ENCODE results near the gene EIF4E1B. TPM values are rescaled to one million over a fixed set of nuclear protein-coding genes. Genes with fewer than 3 reads are reported as not detected.

The EIF4E1B gene
- total RNA-seq, 2 experiments from 2014 or later: not detected

DNA sequence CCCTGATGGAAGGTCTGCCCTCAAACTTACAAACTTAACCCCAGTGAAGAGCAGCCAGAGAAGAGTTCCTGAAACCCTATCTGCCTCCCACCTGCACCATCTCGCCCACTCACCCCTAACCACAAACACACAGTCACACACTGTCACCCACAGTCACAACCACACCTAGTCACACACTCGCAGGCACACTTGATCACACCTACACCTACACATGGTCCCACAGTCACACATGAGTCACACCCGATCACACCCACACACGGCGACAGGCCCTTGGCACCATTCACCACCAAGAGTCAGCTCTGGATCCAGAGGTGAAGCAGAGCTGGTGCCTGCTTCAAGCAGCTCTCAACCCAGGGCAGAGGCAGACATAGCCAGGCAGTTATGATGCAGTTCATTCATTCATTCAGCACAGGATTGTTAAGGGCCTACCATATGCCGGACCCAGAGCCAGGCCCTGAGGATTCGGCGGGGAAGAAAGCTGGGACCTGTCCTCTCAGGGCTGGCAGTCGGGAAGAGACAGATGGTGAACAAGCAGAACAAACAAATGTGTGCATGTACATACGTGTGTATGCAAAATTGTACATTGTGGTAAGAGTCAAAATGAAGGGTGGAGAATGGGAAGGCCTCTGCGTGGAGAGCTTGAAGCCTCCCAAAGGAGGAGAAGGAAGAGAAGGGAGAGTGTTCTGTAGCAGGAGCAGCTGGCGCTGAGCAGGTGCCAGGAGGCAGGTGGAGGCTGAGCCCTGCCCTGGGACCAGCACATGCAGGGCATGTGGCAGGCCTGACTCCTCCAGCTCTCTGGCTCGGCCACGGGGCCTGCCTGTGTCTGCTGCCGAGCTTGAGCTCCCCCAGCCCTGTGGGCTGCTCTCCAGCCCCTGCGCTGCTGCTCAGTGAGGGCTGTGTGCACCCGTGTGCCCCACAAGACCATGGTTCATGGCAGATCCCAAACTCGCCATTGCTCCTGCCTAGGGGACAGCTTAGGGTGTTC is 23.2 kb downstream of the EIF4E1B start:
- ChIA-PET CTCF (interaction anchor here (0.5 to 1.9 kb wide), 3 partner anchors 23 to 54 kb away, joined by 3 to 4 read pairs (median 3); partner anchors contain the start of genes EIF4E1B and SNCB), POLR2A (no interaction called here)

DNA sequence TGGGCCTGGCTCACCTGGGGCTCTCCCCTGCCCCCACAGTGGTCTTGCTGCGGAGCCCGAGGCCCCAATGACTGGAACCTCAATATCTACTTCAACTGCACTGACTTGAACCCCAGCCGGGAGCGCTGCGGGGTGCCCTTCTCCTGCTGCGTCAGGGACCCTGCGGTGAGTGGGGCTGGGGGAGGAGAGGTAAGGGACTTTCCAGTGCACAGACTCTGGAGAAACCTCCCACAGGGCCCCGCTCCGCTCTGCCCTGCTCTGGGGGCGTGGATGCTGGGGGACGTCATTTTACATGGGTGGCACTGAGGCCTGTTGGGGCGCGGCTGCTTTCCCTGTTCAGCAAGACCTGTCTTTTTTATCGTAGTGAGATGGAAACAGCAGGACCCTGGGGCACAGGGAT is 24.4 kb downstream of the EIF4E1B start:
- POLR2A ChIA-PET: no interaction called here

DNA sequence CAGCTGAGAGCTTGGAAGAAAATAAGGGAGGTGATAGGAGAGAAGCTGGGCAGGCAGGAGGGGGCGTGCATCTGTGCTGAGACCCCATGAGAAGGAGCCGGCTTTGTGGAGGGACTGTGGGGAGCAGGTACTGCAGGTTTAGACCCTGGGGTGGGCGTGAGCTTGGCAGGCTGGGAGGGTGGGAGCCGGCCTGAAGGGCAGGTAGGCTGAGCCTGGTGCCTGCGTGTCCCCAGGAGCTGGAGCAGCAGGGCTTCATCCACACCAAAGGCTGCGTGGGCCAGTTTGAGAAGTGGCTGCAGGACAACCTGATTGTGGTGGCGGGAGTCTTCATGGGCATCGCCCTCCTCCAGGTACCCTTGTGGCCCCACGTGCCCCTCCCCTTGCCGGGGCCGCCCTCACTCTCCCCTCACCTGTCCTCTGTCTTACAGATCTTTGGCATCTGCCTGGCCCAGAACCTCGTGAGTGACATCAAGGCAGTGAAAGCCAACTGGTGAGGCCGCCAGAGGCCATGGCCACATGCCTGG is 26.1 kb downstream of the EIF4E1B start:
- POLR2A ChIA-PET: no interaction called here
- CTCF ChIA-PET: no interaction called here

More for the DNA sequence above, 24.4 kb downstream of the EIF4E1B start:
- CTCF ChIA-PET: no interaction called here

DNA sequence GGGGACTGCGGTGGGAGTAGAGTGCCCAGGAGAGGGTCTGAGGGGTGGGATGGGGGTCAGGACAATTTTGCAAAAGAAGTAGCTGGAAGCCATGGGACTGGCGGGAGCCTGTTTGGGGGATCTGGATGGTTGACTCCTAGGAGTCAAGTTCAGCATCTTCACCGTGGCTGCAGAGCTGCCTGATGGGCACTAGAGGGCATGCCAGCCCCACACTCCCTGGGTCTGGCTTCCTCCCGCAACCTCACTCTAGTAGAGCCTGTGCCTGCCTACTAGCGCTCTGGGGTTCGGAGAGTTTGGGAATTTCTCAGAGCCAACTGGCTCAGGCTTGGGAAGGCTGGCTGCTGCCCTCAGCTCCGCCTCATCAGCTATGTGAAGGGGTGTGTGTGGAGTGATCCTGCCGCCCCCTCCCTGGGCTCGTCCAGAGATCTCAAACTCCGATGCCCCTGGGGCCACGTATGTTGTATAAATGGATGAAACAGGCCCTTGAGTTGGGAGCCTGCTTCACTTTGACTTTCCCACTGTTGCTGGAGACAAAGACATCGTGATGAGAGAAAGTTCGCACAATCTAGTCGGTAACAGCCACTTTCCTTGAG is 27.6 kb downstream of the EIF4E1B start:
- ChIA-PET POLR2A (interaction anchor here (0.9 kb wide), 1 partner anchor 11 kb away, joined by 3 read pairs; the partner anchor contains the start of gene TSPAN17), CTCF (interaction anchor here (0.5 to 2.6 kb wide), 17 partner anchors 10 to 370 kb away, joined by 3 to 5 read pairs (median 3); partner anchors contain the start of genes EIF4E1B and SNCB)

DNA sequence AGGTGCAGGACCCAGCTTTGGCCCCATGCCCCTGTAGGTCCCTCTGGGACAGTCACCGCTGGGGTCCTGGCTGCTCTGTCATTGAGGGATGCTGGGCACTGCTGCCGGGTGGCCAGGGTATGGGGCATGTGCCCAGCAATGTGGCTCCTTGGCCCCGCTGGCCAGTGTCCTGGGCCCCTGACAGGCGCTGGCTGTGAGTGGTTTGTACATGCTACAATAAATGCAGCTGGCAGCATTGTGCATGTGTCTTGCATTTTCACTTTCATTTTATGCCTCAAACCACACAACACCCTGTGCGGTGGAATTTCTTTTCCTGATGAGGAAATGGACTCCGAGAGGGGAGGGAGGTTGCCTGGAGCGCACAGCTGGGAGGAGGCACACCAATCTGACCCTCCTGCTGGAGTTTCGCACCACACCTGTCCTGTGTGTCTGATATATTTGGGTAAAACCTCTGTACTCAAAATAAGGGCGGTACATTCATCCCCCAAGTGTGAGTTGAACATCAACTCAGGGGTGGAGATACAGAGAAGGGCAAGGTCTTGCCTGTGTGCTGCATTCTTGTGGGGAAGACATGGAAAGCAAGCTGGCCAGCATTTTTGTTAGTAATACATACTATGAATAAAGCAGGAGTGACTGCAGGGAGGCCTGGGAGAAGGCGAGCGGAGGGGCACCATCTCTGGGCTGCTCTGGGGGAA is 28.5 kb downstream of the EIF4E1B start:
- POLR2A ChIA-PET: interaction anchor here (0.9 kb wide), 1 partner anchor 12 kb away, joined by 3 read pairs; the partner anchor contains the start of gene TSPAN17
- CTCF ChIA-PET: interaction anchor here (0.5 to 2.6 kb wide), 12 partner anchors 11 to 413 kb away, joined by 3 to 27 read pairs (median 4); partner anchors contain the start of genes EIF4E1B, SNCB and TSPAN17

DNA sequence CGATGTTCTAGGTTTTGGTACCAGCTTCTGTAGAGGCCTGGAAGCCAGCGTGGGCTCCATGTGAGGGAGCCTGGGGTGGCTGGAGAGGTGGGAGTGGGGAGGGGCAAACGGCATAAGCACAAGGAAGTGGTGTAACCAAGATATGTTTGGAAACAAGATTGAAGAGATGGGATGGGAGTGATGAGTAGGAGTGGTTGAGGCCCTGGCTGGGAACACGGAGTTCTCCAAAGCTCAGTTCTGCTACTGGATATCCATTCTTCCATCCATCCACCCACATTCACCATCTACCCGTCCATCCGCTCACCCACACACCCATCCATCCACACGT is 29.0 kb downstream of the EIF4E1B start:
- ChIA-PET POLR2A (no interaction called here), CTCF (interaction anchor here (0.7 to 2.6 kb wide), 4 partner anchors 12 to 412 kb away, joined by 3 to 27 read pairs (median 4); partner anchors contain the start of genes EIF4E1B, SNCB and TSPAN17)

DNA sequence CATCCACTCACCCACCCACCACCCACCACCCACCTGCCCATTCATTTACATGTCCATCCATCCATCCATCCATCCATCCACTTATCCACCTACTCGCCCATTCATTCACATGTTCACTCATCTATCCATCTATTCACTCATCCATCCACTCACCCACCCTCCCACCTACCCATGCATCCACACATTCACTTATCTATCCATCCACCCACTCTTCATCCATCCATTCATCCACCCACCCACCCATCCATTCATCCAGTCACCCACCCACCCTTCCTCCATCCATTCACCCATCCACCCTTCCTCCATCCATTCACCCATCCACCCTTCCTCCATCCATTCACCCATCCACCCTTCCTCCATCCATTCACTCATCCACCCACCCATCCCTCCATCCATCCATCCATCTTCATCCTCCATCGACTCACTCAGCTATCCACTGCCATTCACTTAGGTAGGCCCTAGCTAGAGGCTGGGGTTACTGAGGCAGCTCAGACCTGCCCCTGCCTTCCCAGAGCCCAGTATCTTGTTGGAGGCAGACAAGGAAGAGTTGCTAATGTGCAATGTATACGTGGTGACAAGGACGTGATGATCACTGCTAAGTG is 29.5 kb downstream of the EIF4E1B start:
- ChIA-PET POLR2A (interaction anchor here (0.5 to 1.3 kb wide), 4 partner anchors 10 to 367 kb away, joined by 3 to 9 read pairs (median 3); partner anchors contain the start of gene TSPAN17), CTCF (interaction anchor here (0.7 to 2.6 kb wide), 23 partner anchors 9 to 454 kb away, joined by 3 to 27 read pairs (median 4); partner anchors contain the start of genes EIF4E1B, SNCB and TSPAN17)

DNA sequence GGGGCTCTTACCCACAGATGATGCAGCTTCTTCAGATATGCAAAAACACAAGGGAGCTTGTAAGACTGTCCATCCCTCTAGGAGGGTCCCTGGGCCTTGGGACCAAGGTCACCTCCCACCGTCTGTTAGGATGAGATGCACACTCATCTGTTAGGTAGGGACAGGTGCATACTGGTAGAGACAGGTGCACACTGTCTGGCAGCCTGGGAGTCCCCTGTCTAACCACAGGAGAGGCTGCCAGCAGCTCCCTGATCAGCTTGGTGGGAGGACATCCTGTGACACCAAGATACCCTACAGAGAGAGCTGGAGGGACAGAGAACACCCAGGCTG is 30.0 kb downstream of the EIF4E1B start:
- ChIA-PET POLR2A (interaction anchor here (0.5 to 1.3 kb wide), 4 partner anchors 10 to 367 kb away, joined by 3 to 9 read pairs (median 3); partner anchors contain the start of gene TSPAN17), CTCF (interaction anchor here (0.7 to 2.4 kb wide), 24 partner anchors 9 to 453 kb away, joined by 3 to 27 read pairs (median 4); partner anchors contain the start of gene TSPAN17)

DNA sequence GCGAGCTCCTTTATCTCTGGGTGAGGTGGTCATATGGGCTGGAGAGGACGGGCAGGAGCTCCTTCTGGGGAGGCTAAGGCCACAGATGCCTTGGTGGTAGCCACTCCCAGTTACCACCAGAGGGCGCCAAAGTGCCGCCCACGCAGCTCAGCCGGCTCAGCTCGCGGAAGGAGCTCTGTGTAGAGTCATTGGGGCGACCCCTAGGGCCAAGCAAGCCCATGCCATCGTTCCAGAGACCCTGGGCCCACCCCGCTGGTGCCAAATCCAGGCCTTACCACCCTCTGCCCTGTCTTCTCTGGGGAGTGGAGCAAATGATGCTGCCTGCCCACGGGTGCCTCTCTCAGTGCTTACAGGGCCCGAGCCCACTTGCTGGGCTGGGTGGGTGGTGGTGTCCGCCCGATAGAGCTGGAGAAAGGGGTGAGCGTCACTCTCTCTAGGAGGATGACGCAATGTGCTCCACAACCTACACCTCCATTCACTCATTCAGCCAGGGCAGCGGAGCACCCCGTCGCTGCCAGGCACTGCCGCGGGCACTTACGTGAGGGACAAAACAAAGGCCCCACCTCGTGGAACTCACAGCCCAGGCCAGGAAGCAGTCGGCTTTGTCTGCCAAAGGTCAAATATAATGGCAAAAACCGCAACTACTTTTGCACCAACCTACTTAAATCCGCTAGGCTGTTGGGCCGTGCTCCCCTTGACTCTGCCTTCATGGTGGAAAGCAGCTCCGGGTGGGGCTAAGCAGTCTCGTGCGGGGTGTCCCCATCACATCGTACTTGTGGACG is 30.6 kb downstream of the EIF4E1B start:
- ChIA-PET POLR2A (interaction anchor here (0.5 to 1.3 kb wide), 3 partner anchors 11 to 366 kb away, joined by 3 read pairs; partner anchors contain the start of gene TSPAN17), CTCF (interaction anchor here (0.5 to 2.4 kb wide), 28 partner anchors 9 to 453 kb away, joined by 3 to 27 read pairs (median 4); partner anchors contain the start of gene TSPAN17)

DNA sequence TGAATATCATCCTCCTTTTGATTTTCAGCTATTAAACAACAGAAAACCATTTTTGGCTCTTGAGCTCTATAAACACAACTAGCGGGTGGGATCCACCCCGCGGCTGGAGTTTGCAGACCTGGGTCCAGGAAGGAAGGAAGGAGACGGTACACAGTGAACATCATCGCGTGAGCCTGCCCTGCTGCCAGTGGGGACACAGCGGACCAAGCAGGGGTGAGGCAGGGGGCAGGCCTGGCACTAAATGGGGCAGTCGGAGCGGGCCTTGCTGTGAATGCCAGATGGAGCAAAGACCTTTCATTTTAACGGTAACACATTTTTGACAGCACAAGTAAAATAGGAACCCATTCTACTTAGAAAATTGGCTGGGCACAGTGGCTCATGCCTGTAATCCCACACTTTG is 31.2 kb downstream of the EIF4E1B start:
- POLR2A ChIA-PET: interaction anchor here (1.3 kb wide), 1 partner anchor 14 kb away, joined by 3 read pairs; the partner anchor contains the start of gene TSPAN17

DNA sequence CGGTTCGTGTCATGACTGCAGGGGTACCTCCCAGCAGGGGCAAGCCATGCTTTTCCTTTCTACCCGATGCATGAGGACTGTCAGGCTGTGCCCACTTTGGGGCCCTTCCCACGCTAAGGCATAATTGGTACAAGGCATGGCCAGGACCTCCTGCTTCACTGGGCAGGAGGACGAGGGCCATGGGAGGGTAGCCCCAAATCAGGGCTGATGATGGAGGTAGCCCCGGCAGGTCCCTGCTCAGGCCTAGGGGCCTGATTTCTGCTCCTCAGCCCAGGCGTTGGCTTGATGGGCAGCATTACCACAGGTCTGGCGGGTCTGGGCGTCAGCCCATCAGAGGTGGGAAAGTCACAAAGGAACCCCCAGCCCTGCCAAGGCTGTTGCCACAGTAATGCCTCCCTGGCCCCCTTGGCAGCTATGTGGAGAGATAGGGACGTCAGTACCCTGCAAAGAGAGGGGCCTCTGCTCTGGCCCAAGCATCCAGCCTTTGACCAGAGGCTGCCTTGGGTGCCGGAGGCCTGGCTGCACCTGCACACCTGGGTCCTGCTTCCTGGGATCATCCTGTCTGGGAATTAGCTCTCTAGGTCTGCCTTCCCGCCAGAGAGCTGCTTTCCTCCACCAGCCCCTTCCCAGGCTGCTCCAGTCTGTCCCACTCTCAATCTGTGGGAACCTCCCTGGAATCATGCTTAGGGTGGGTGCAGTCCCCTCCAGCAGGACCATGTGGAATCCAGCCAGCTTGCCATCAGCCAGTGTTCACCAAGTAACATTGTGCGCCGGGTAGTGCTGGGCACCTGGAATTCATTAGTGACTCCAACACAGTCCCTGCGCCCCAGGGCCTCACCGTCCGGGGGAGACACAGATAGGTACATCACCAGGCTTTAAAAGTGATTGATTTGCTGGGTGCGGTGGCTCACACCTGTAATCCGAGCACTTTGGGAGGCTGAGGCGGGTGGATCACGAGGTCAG is 32.2 kb downstream of the EIF4E1B start:
- CTCF ChIA-PET: no interaction called here
- POLR2A ChIA-PET: no interaction called here

More for the DNA sequence above, 31.2 kb downstream of the EIF4E1B start:
- CTCF ChIA-PET: interaction anchor here (0.8 to 1.9 kb wide), 7 partner anchors 11 to 299 kb away, joined by 3 to 12 read pairs (median 3); no protein-coding TSS in a partner anchor

DNA sequence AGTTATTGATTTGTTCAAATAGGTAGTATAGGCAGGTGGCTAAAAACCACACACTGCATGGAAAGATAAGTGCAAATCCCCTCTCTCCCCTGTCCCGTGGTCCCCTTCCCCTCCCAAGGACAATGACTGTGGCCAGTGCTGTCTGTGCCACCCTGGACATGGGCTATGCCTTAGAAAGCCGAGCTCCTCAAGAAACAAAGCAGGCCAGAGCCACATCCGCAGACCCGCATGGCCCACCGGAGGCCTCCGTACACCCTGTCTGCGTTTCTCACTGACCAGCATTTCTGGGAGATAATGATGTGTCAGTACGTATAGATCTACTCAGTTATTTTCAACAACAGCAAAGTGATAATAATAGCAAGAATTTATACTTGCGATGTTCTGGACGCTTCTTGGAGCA is 33.1 kb downstream of the EIF4E1B start:
- ChIA-PET POLR2A (no interaction called here), CTCF (no interaction called here)

DNA sequence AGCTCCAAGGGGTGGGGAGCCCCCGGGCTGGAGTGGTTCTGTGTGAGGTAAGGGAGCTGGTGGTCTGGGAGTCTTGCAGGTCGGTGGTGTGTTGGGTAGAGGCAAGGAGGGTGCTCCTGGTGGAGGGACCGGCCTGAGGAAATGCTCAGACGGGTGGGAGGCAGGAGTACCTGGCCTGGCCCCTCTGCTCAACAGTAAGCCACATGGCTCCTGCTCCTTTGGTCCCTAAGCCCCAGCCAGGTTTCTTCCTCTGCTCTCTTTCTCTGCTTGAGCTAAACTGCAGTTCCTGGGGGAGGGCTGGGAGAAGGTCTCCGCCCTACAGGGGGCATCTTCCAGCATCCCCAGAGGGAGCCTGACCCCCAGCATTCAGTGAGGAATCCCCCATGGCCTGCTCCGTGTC is 34.0 kb downstream of the EIF4E1B start:
- ChIA-PET POLR2A (no interaction called here), CTCF (interaction anchor here (1.1 kb wide), 1 partner anchor 156 kb away, joined by 3 read pairs; no protein-coding TSS in a partner anchor)

DNA sequence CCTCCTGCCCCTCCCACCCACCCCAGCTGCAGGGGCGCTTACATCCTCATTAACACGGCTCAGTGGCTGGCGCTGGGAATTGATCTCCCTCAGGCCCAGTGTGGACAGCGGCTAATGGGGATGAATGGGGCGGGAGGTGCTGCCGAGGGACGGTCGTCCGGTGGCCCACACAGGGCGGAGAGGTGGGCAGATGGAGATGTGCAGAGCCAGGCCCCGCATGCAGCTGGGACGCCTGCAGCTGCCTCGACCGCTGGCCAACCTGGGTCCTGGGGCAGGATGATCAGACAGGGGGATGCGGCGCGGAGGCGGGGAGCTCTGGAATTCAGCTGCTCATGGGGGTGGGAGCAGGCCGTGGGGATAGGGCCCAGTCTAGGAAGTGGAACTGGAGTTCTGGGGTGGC is 34.4 kb downstream of the EIF4E1B start:
- ChIA-PET POLR2A (no interaction called here), CTCF (interaction anchor here (1.1 kb wide), 1 partner anchor 156 kb away, joined by 3 read pairs; no protein-coding TSS in a partner anchor)

DNA sequence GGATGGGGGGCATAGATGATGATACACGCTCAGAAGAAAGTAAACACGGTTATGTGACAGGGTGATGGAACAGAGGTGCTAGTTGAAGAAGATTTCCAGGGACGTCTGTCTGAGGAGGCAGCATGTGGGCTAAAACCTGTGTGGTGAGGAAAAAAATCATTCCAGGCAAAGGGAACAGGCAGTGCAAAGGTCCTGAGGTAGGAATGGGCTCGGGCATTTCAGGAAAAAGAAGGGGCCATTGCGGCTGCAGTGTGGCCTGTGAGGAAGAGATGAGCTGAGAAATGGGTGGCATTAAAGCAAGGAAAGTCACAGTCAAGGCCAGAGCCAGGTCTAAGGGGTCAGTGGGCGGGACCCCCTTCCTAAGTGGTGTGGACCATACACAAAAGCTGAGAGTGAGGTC is 35.0 kb downstream of the EIF4E1B start:
- CTCF ChIA-PET: interaction anchor here (1.1 kb wide), 1 partner anchor 155 kb away, joined by 3 read pairs; no protein-coding TSS in a partner anchor

DNA sequence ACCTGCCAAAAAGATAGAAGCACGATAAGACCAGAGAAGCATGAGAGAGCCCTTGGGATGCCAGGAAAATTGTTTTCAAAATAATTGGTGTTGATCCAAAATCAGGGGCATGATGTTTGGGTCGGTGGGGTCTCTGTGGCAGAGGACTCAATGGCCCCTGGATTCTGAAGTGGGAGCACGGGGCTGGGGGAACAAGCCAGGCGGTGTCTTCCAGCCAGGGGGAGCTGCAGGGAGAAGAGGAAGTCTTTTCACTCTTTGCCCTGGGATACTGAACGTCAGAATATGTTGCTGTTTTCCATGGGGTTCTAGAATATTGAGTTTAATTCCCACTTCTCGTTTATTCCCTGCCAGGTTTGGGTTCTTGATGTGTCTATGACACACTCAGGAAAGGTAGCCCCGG is 37.2 kb downstream of the EIF4E1B start:
- ChIA-PET POLR2A (no interaction called here), CTCF (interaction anchor here (1.7 kb wide), 1 partner anchor 10 kb away, joined by 4 read pairs; no protein-coding TSS in a partner anchor)

More for the DNA sequence above, 35.0 kb downstream of the EIF4E1B start:
- POLR2A ChIA-PET: no interaction called here
